ENCODE measurements around the gene SLC6A12. TPM values are rescaled to one million over a fixed set of nuclear protein-coding genes. Genes with fewer than 3 reads are reported as not detected.

The SLC6A12 gene
- total RNA-seq, 1 experiment from 2014 or later, result 2.1 TPM

- Mint-ChIP-seq H3K9me3 (ENCODE audit: unreplicated experiment) (no peaks in the 10 kb centered on the region), H3K4me1 (ENCODE audit: low read depth, unreplicated experiment) (peaks cover 8% of the 10 kb centered on the region), H3K36me3 (ENCODE audit: insufficient read depth, unreplicated experiment) (no peaks in the 10 kb centered on the region), H3K27me3 (ENCODE audit: insufficient read depth, unreplicated experiment) (no peaks in the 10 kb centered on the region), H3K4me3 (ENCODE audit: unreplicated experiment) (no peak overlapping the region), H3K27ac (ENCODE audit: unreplicated experiment) (no peak overlapping the region)
- no peaks in the 10 kb centered on the region for H3K27me3 ChIP-seq (replicated peaks; ENCODE audit: control insufficient read depth, insufficient read depth, low read length)
- TF ChIP-seq CTCF (IDR thresholded peaks at IDR 0.05; ENCODE audit: insufficient read depth in 1 of 2, low read depth in 1 of 2, low read length in 1 of 2, severe bottlenecking in 1 of 2, unreplicated experiment in 1 of 2), result no peak
- no peak overlapping the region for H3K4me3 ChIP-seq (ENCODE audit: low read depth, low read length)
- H3K36me3 ChIP-seq (ENCODE audit: control insufficient read depth, insufficient read depth, low read length), result no peaks in the 10 kb centered on the region
- CTCF ChIA-PET, result interaction anchor here (1.5 kb wide), 1 partner anchor 41 kb away, joined by 6 read pairs; no protein-coding TSS in a partner anchor
- BruUV-seq (replicated peaks), result no TSS peak
- no peaks in the 10 kb centered on the region for H3K9me3 ChIP-seq
- no peak for DNase-seq
- intact Hi-C loops (cut with micrococcal nuclease; ENCODE audit: unreplicated experiment), result no loop called here
- POLR2A ChIA-PET, result no interaction called here
- H3K4me1 ChIP-seq, result peaks cover 12% of the 10 kb centered on the region
Measured at GRCh38 chr12:177980-178828, 35.8 kb downstream of the SLC6A12 start.

DNA sequence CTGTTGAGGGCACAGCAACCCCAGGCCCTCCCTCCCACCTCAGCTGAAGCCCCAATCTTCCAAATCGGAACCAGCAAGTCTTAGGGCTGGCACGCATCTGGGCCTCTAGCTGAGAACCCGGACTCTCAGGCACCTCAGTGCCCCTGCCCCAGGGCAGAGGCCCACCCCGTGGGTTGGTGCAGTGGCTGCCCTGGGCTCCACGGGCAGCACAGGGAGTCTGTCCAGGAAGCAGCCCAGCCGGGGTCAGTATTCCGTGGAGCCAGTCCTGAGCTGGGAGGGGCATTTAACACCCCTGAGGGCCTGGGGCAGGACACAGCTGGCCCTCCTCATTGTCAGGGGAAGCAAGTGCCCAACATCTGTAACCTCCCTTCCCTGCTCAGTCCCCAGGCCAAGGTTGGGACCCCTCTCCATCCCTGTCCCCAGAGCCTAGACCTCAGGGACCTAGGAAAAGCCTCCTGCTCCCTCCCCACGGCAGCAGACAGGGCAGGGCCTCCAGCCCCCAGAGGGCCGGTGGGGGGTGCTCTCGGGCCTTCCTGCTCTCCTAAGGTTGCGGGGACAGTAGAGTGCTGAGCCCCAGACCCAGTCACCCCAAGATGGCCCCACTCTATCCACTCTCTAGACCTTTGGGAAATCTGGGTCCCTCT lies 36.5 kb downstream of the SLC6A12 start:
- H3K4me1 ChIP-seq, result peaks cover 12% of the 10 kb centered on the region
- no peaks in the 10 kb centered on the region for H3K9me3 Mint-ChIP-seq (ENCODE audit: unreplicated experiment)
- H3K27me3 ChIP-seq (replicated peaks; ENCODE audit: control insufficient read depth, insufficient read depth, low read length), result no peaks in the 10 kb centered on the region

More for the DNA sequence above, 36.5 kb downstream of the SLC6A12 start:
- no peak overlapping the region for H3K4me3 Mint-ChIP-seq (ENCODE audit: unreplicated experiment)
- intact Hi-C loops (cut with micrococcal nuclease; ENCODE audit: unreplicated experiment), result no loop called here
- H3K4me1 Mint-ChIP-seq (ENCODE audit: low read depth, unreplicated experiment), result peaks cover 11% of the 10 kb centered on the region
- Histone ChIP-seq H3K4me3 (ENCODE audit: low read depth, low read length) (no peak overlapping the region), H3K36me3 (ENCODE audit: control insufficient read depth, insufficient read depth, low read length) (no peaks in the 10 kb centered on the region), H3K9me3 (no peaks in the 10 kb centered on the region)
- ChIA-PET POLR2A (no interaction called here), CTCF (no interaction called here)
- BruUV-seq (replicated peaks), result no TSS peak
- no peak for DNase-seq
- no peaks in the 10 kb centered on the region for H3K27me3 Mint-ChIP-seq (ENCODE audit: insufficient read depth, unreplicated experiment)
- H3K27ac Mint-ChIP-seq (ENCODE audit: unreplicated experiment), result peak overlapping the region; percentile 18
- no peaks in the 10 kb centered on the region for H3K36me3 Mint-ChIP-seq (ENCODE audit: insufficient read depth, unreplicated experiment)
- TF ChIP-seq CTCF (IDR thresholded peaks at IDR 0.05; ENCODE audit: insufficient read depth in 1 of 2, low read depth in 1 of 2, low read length in 1 of 2, severe bottlenecking in 1 of 2, unreplicated experiment in 1 of 2), result no peak
